ENCODE data around the gene CNPPD1. TPM values are rescaled to one million over a fixed set of nuclear protein-coding genes. Genes with fewer than 3 reads are reported as not detected.

CNPPD1 gene
- polyA plus RNA-seq (2012; ENCODE audit: low read depth, missing spikeins), result 36.3 TPM

GRCh38 chr2:219176818-219177551 is at the start of gene CNPPD1:
TSS of gene CNPPD1 (minus strand) at chr2:219176925. CDS start at chr2:219176828, 97 bp downstream.
- DNase-seq (ENCODE audit: insufficient read length, low spot score) (peak; percentile 89), FAIRE-seq (peak; percentile 96)
- TF ChIP-seq POLR2AphosphoS5 (IDR thresholded peaks at IDR 0.05; ENCODE audit: low read depth, low read length) (peak; percentile 73), POU2F2 (IDR thresholded peaks at IDR 0.05; ENCODE audit: low read depth, low read length) (no peak), POLR2A (IDR thresholded peaks at IDR 0.05; ENCODE audit: low read depth, low read length) (peak; percentile 85), SPI1 (IDR thresholded peaks at IDR 0.05; ENCODE audit: low read depth, low read length) (peak; percentile 45; the same call in 1 of the 2 replicates), TAF1 (IDR thresholded peaks at IDR 0.05; ENCODE audit: low read depth, low read length) (peak; percentile 50; the same call in 1 of the 2 replicates)

GRCh38 chr2:219225350-219225749 is 48.6 kb upstream of the CNPPD1 start:
- FAIRE-seq (no peak), DNase-seq (ENCODE audit: insufficient read length, low spot score) (no peak)
- TF ChIP-seq POLR2A (IDR thresholded peaks at IDR 0.05; ENCODE audit: low read depth, low read length) (no peak), SPI1 (IDR thresholded peaks at IDR 0.05; ENCODE audit: low read depth, low read length) (no peak), POU2F2 (IDR thresholded peaks at IDR 0.05; ENCODE audit: low read depth, low read length) (no peak), PAX5 (IDR thresholded peaks at IDR 0.05; ENCODE audit: insufficient read depth, low read length, severe bottlenecking) (no peak), TAF1 (IDR thresholded peaks at IDR 0.05; ENCODE audit: low read depth, low read length) (no peak), POLR2AphosphoS5 (IDR thresholded peaks at IDR 0.05; ENCODE audit: low read depth, low read length) (no peak)

- TF ChIP-seq POLR2A (IDR thresholded peaks at IDR 0.05; ENCODE audit: low read depth, low read length) (no peak), SPI1 (IDR thresholded peaks at IDR 0.05; ENCODE audit: low read depth, low read length) (no peak), TAF1 (IDR thresholded peaks at IDR 0.05; ENCODE audit: low read depth, low read length) (no peak), POU2F2 (IDR thresholded peaks at IDR 0.05; ENCODE audit: low read depth, low read length) (no peak), POLR2AphosphoS5 (IDR thresholded peaks at IDR 0.05; ENCODE audit: low read depth, low read length) (no peak), PAX5 (IDR thresholded peaks at IDR 0.05; ENCODE audit: insufficient read depth, low read length, severe bottlenecking) (no peak)
- FAIRE-seq (no peak), DNase-seq (ENCODE audit: insufficient read length, low spot score) (no peak)
Observed at GRCh38 chr2:219223831-219224610, 47.3 kb upstream of the CNPPD1 start.

- no peak for DNase-seq (ENCODE audit: insufficient read length, low spot score)
- FAIRE-seq, result no peak
- no peak for TF ChIP-seq POU2F2 (IDR thresholded peaks at IDR 0.05; ENCODE audit: low read depth, low read length)
- no peak for TF ChIP-seq TAF1 (IDR thresholded peaks at IDR 0.05; ENCODE audit: low read depth, low read length)
- no peak for TF ChIP-seq PAX5 (IDR thresholded peaks at IDR 0.05; ENCODE audit: insufficient read depth, low read length, severe bottlenecking)
- TF ChIP-seq SPI1 (IDR thresholded peaks at IDR 0.05; ENCODE audit: low read depth, low read length), result no peak
- no peak for TF ChIP-seq POLR2A (IDR thresholded peaks at IDR 0.05; ENCODE audit: low read depth, low read length)
- TF ChIP-seq POLR2AphosphoS5 (IDR thresholded peaks at IDR 0.05; ENCODE audit: low read depth, low read length), result no peak
Observed at GRCh38 chr2:219221957-219222518, 45.3 kb upstream of the CNPPD1 start.

GRCh38 chr2:219220652-219221402 is 44.1 kb upstream of the CNPPD1 start:
- no peak for TF ChIP-seq TAF1 (IDR thresholded peaks at IDR 0.05; ENCODE audit: low read depth, low read length)
- no peak for TF ChIP-seq POLR2AphosphoS5 (IDR thresholded peaks at IDR 0.05; ENCODE audit: low read depth, low read length)
- no peak for TF ChIP-seq SPI1 (IDR thresholded peaks at IDR 0.05; ENCODE audit: low read depth, low read length)
- no peak for DNase-seq (ENCODE audit: insufficient read length, low spot score)
- FAIRE-seq, result no peak

GRCh38 chr2:219219784-219220532 is 43.2 kb upstream of the CNPPD1 start:
- no peak for FAIRE-seq
- TF ChIP-seq POLR2AphosphoS5 (IDR thresholded peaks at IDR 0.05; ENCODE audit: low read depth, low read length), result no peak
- TF ChIP-seq POU2F2 (IDR thresholded peaks at IDR 0.05; ENCODE audit: low read depth, low read length), result no peak
- TF ChIP-seq POLR2A (IDR thresholded peaks at IDR 0.05; ENCODE audit: low read depth, low read length), result no peak
- no peak for TF ChIP-seq TAF1 (IDR thresholded peaks at IDR 0.05; ENCODE audit: low read depth, low read length)
- no peak for TF ChIP-seq SPI1 (IDR thresholded peaks at IDR 0.05; ENCODE audit: low read depth, low read length)
- DNase-seq (ENCODE audit: insufficient read length, low spot score), result no peak

- peak; percentile 98 for FAIRE-seq
- DNase-seq (ENCODE audit: insufficient read length, low spot score), result peak; percentile 94
- TF ChIP-seq POLR2A (IDR thresholded peaks at IDR 0.05; ENCODE audit: low read depth, low read length) (peak; percentile 63), POLR2AphosphoS5 (IDR thresholded peaks at IDR 0.05; ENCODE audit: low read depth, low read length) (peak; percentile 75), TAF1 (IDR thresholded peaks at IDR 0.05; ENCODE audit: low read depth, low read length) (no peak), POU2F2 (IDR thresholded peaks at IDR 0.05; ENCODE audit: low read depth, low read length) (peak; percentile 95), PAX5 (IDR thresholded peaks at IDR 0.05; ENCODE audit: insufficient read depth, low read length, severe bottlenecking) (no peak), SPI1 (IDR thresholded peaks at IDR 0.05; ENCODE audit: low read depth, low read length) (no peak)
Observed at GRCh38 chr2:219218732-219219701, 42.3 kb upstream of the CNPPD1 start, which contains the start of gene ABCB6. TSS of gene ABCB6 (minus strand) at chr2:219218958. CDS start at chr2:219218673, 285 bp downstream.

Measured in GM12891 (cell line).